Naive thymus-derived CD8-positive, alpha-beta T cell (primary cell): ENCODE results near the gene RNF144A. TPM values are rescaled to one million over a fixed set of nuclear protein-coding genes. Genes with fewer than 3 reads are reported as not detected.

Source experiments
- ATAC-seq, 2 donors: fragments of 150-1000 bp; cut with Tn5 transposase in 1 of 2; sonication (Bioruptor Pico), chemical (Tn5 transposase) in 1 of 2; 1 replicate in 1 of 2; 2 replicates in 1 of 2; pipeline ENCODE4 v1.10.0; 2021; ENCODE audit warnings: mild to moderate bottlenecking in 2 of 2, moderate library complexity in 2 of 2
- POLR2A ChIA-PET: fragments of 350-600 bp; sonication (Branson Sonifier 250); formaldehyde crosslinking; loops from one replicate; lab custom pipeline; 2021; ENCODE audit warnings: antibody characterized with exemption; lab: Charles Lee
- DNase-seq, 10 donors: peaks; one replicate each; pipeline versions ENCODE4 v3.0.0 to v3.0.0-alpha.2; 2020 to 2022
- H3K27ac Mint-ChIP-seq, 10 donors: one replicate each; pipeline ENCODE4 v1.8.0; 2020 to 2022; ENCODE audit warnings: mild to moderate bottlenecking in 10 of 10, mixed read lengths in 10 of 10, moderate library complexity in 4 of 10, inconsistent platforms in 1 of 10
- H3K27me3 Mint-ChIP-seq, 5 donors: one replicate each; pipeline ENCODE4 v1.8.0; 2021 to 2022; ENCODE audit warnings: mixed read lengths in 5 of 5
- H3K36me3 Mint-ChIP-seq, 3 donors: one replicate each; pipeline ENCODE4 v1.8.0; 2020 to 2022; ENCODE audit warnings: mixed read lengths in 3 of 3, mild to moderate bottlenecking in 2 of 3, inconsistent platforms in 1 of 3
- H3K4me1 Mint-ChIP-seq, 4 donors: one replicate each; pipeline ENCODE4 v1.8.0; 2021 to 2022; ENCODE audit warnings: mixed read lengths in 4 of 4
- H3K4me3 Mint-ChIP-seq, 10 donors: one replicate each; pipeline ENCODE4 v1.8.0; 2020 to 2022; ENCODE audit warnings: mild to moderate bottlenecking in 10 of 10, mixed read lengths in 10 of 10, moderate library complexity in 6 of 10, inconsistent platforms in 1 of 10
- H3K9me3 Mint-ChIP-seq, 9 donors: one replicate each; pipeline ENCODE4 v1.8.0; 2020 to 2022; ENCODE audit warnings: mixed read lengths in 9 of 9, mild to moderate bottlenecking in 3 of 9, inconsistent platforms in 1 of 9, moderate library complexity in 1 of 9
- polyA plus RNA-seq, 3 donors: library from polyadenylated mRNA; unstranded; fragments of 300-500 nt; fragmentation: Illumina TruSeq; gene quantifications; one replicate each; pipeline ENCODE4 v1.2.3, GENCODE V29; 2021
- total RNA-seq, 8 experiments: library from RNA in 2 of 8; stranded (reverse) in 2 of 8; gene quantifications; one replicate each; pipeline ENCODE4 v1.2.3 and lab custom pipeline; 2021 to 2026

The RNF144A gene
- total and polyA plus RNA-seq, 5 experiments from 2014 or later = 10.3 to 42.7 (median 15.5) TPM

DNA sequence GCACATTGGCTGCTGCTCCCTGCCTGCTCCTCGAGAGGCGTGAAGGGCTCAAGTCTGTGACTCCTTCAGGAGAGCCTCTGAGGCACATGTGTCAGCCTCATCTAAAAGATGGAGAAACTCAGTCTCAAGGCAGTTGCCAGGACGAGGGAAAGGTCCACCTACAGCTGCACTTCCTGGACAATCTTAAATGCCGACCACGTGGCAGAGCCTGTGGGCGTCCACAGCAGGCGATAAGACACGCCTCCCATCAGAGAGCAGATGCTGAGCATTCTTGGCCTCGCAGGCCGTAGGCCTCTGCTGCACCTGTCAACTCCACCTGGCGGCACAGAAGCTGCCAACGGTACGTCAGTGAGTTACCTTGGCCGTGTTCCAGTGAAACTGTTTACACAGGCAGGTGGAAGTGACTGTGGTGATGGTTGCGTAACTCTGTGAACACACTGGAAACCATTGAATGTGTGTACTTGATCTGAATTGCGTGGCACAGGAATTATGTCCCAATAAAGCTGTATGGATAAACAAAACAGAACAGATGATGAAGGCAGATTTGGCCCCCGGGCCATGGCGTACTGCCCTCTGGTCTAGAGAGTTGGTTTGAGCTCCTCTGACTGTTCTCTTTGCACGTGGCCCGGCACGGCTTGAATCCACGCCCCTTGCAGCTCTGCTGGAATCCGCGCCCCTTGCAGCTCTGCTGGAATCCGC is 114.5 kb downstream of the RNF144A start:
- ATAC-seq (peak; percentile 97 to 98), DNase-seq (peak; percentile 20 to 87 (median 58))
- Mint-ChIP-seq H3K36me3 (peaks cover 0 to 92% (median 19%) of the 10 kb centered on the region in 3 donors), H3K27ac (peak overlapping the region; percentile 24 to 92 (median 86)), H3K4me1 (peaks cover 8 to 14% (median 8%) of the 10 kb centered on the region in 4 donors), H3K4me3 (peak overlapping the region in 1 of 10 donors; percentile 18), H3K27me3 (no peaks in the 10 kb centered on the region), H3K9me3 (no peaks in the 10 kb centered on the region)
- POLR2A ChIA-PET = interaction anchor here (1.0 to 1.5 kb wide), 6 partner anchors 12 to 165 kb away, joined by 3 to 5 read pairs (median 3); no protein-coding TSS in a partner anchor

DNA sequence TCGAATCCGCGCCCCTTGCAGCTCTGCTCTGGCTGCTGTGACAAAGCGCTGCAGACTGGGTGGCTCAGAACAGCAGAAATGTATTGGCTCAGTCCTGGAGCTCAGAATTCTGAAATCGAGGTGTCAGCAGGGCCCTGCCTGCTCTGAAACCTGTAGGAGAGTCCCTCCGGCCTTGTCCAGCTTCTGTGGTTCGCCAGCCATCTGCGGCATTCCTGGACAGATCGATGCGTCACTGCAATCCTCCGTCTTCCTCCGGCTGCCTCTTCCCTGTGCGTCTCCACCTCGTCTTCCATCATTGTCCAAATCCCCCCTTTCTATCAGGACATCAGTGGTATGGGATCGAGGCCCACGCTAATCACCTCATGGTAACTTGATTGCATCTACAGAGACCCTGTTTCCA is 115.2 kb downstream of the RNF144A start:
- no peaks in the 10 kb centered on the region for H3K9me3 Mint-ChIP-seq
- DNase-seq (no peak), ATAC-seq (no peak)
- no peaks in the 10 kb centered on the region for H3K27me3 Mint-ChIP-seq
- peaks cover 8 to 14% (median 8%) of the 10 kb centered on the region in 4 donors for H3K4me1 Mint-ChIP-seq
- POLR2A ChIA-PET = interaction anchor here (1.1 to 1.5 kb wide), 4 partner anchors 12 to 166 kb away, joined by 3 to 5 read pairs (median 4); no protein-coding TSS in a partner anchor
- peak overlapping the region in 7 of 10 donors; percentile 17 to 77 (median 53) for H3K27ac Mint-ChIP-seq
- H3K4me3 Mint-ChIP-seq = no peak overlapping the region
- H3K36me3 Mint-ChIP-seq = peaks cover 0 to 91% (median 15%) of the 10 kb centered on the region in 3 donors

DNA sequence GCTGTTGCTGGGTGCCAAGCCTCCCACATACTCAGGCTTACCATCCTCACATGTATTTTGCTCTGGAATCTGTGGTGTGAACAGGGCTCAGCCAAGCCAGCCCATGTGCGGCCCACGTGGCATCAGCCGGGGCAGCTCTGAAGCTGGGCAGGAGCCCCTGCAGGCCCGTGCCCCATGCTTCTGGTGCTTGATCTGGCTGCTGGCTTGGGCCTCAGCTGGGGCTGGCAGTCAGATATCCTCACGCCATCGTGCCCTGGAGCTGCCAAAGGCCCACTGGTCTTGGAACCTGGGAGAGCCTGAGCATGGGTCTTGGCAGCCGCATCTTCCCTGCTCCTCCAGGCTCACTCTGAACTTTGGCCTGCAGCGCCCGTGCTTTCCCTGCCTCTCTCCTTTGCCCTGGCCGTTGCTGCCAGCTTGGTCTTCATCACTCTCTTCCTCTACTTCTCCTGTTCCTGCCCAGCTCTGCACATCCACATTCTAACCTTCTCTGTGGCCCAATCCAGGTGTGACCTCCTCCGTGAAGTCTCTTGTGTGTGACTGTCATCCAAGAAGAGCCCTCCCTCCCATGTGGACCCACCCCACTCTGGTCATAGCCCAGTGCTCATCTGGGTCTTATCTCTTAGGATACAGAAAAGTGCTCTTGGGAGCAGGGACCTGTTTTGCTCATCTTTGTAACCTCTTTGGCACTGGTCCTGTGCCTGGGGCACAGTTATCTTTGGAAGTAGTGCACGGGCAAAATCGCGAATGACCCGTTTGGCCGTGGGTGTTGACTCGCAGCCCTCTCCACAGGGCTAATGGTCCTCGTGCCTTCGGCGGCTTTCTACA is 116.1 kb downstream of the RNF144A start:
- H3K27me3 Mint-ChIP-seq = no peaks in the 10 kb centered on the region
- ATAC-seq (no peak), DNase-seq (no peak)
- H3K27ac Mint-ChIP-seq = peak overlapping the region in 8 of 10 donors; percentile 17 to 86 (median 48)
- H3K4me3 Mint-ChIP-seq = no peak overlapping the region
- no peaks in the 10 kb centered on the region for H3K9me3 Mint-ChIP-seq
- H3K4me1 Mint-ChIP-seq = peaks cover 7 to 18% (median 10%) of the 10 kb centered on the region in 4 donors
- POLR2A ChIA-PET = no interaction called here
- peaks cover 0 to 86% (median 15%) of the 10 kb centered on the region in 3 donors for H3K36me3 Mint-ChIP-seq

DNA sequence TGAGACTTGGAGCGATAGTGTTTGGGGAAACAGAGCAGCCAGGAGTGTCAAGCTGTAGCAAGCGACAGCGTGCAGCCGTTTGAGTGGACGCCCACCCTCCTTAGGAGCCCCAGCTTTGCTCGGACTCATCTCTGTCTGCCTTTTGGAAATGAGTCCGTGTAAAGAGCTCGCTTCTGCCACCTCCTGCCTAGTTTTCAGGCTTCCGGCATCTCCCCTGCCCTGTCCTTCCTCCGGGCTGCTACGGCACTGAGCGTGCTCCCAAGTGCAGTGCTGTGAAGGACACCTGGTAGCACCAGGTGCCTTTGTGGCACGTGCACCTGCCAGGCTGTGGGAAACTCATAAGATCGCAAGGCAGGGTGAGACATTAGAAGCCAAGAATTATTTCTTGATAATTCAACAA is 117.1 kb downstream of the RNF144A start:
- Mint-ChIP-seq H3K36me3 (peaks cover 0 to 86% (median 15%) of the 10 kb centered on the region in 3 donors), H3K27ac (peak overlapping the region in 7 of 10 donors; percentile 48 to 75 (median 52))
- POLR2A ChIA-PET = interaction anchor here (0.6 kb wide), 1 partner anchor 76 kb away, joined by 3 read pairs; no protein-coding TSS in a partner anchor

DNA sequence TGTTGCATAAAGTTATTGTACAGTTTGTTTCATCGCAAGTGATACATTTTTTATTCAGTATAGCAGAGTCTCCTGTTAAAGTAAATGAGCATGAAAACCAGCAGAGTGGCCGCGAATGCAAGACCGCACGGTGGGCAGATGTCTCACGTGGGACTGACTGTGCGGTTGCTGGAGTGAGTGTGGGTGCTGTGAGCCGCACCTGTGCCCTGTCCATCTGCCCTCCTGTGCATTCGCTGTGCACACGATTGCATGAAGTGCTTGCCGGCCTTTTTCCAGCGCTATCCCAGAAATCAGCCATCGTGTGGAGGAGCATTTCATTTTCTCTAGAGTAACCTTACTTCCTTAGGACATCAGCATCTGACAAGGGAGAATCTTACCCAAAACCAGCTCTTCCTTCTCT is 118.7 kb downstream of the RNF144A start:
- peaks cover 0 to 84% (median 19%) of the 10 kb centered on the region in 3 donors for H3K36me3 Mint-ChIP-seq
- H3K27me3 Mint-ChIP-seq = no peaks in the 10 kb centered on the region
- peaks cover 3 to 21% (median 11%) of the 10 kb centered on the region in 4 donors for H3K4me1 Mint-ChIP-seq
- H3K9me3 Mint-ChIP-seq = no peaks in the 10 kb centered on the region
- ATAC-seq (no peak), DNase-seq (no peak)
- no peak overlapping the region for H3K4me3 Mint-ChIP-seq
- peak overlapping the region in 4 of 10 donors; percentile 24 to 77 (median 58) for H3K27ac Mint-ChIP-seq
- POLR2A ChIA-PET = no interaction called here

More for the DNA sequence above, 117.1 kb downstream of the RNF144A start:
- Mint-ChIP-seq H3K4me1 (peaks cover 3 to 18% (median 11%) of the 10 kb centered on the region in 4 donors), H3K4me3 (no peak overlapping the region), H3K9me3 (no peaks in the 10 kb centered on the region), H3K27me3 (no peaks in the 10 kb centered on the region)
- no peak for DNase-seq
- no peak for ATAC-seq

DNA sequence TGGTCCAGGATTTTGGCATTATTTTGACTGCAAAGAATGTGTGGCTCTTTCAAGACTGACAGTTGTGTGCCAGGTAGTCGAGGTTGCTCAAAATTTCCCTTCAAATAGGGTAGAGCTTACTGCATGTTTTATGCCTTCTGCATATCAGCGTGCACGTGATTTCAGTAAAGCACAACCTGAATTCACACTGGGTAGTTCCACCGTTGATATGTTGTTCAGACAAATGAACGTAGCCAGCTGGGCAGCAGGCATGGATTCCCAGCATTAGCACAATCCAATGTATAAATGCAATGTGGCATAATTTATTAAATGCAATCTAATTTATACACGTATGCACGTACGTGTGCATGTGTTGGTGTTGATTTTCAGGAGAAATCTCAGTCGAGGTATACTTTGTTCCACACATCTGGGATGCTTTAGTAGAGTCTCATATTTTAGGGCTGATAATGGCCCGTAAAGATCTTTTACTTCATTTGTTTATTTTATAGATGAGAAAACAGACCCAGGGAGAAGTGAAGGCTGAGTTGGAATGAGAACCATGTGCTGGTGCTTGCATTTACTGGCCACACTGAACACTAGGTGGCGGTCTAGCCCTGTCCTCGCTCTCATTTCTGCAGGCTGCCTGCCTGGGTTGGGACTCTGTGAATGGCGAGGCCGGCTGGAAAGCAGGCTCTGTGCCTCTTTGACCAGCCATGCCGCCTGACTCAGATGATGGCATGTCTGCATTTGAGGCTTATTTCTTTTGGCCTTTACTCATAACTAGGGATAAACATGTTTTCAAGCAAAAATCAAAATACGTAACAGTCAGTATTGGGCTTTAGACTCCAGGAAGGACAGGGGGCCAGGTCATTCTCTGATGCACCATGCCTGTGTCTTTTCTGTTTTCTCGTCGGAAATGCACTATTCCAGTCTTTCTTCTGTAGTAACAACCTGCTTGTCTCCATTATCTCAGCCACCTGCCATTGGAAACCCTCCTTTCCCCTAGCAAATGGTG is 120.4 kb downstream of the RNF144A start:
- no peaks in the 10 kb centered on the region for H3K27me3 Mint-ChIP-seq
- DNase-seq = peak; percentile 22 to 71 (median 50)
- H3K4me3 Mint-ChIP-seq = no peak overlapping the region
- H3K4me1 Mint-ChIP-seq = peaks cover 0 to 11% (median 4%) of the 10 kb centered on the region in 4 donors
- H3K9me3 Mint-ChIP-seq = no peaks in the 10 kb centered on the region
- peaks cover 0 to 81% (median 11%) of the 10 kb centered on the region in 3 donors for H3K36me3 Mint-ChIP-seq
- peak overlapping the region in 7 of 10 donors; percentile 16 to 75 (median 55) for H3K27ac Mint-ChIP-seq
- POLR2A ChIA-PET = no interaction called here
- peak; percentile 82 to 83 for ATAC-seq

DNA sequence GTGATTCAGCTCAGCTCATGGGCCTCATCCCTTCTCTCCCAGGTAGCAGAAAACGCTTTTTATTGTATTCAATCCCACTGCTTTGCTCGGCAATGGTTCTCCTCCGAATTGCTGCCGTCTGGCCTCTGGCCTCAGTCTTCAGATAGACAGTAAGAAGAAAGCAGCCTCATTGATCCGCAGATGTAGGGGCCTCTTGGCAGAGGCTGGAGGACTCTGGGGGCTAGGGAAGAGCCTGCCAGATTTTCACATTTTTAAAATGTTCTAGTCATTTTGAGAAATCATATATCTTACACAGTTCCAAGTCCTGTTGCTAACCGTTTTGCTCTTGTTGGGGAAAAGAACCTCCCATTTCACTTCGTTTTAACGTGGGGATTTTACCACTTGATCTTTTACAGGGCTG is 123.3 kb downstream of the RNF144A start:
- Mint-ChIP-seq H3K4me3 (no peak overlapping the region), H3K36me3 (peaks cover 0 to 69% (median 17%) of the 10 kb centered on the region in 3 donors), H3K27me3 (no peaks in the 10 kb centered on the region), H3K4me1 (peaks cover 9 to 22% (median 15%) of the 10 kb centered on the region in 4 donors), H3K27ac (peak overlapping the region in 5 of 10 donors; percentile 21 to 80 (median 68)), H3K9me3 (no peaks in the 10 kb centered on the region)
- POLR2A ChIA-PET = no interaction called here
- ATAC-seq (no peak), DNase-seq (no peak)

DNA sequence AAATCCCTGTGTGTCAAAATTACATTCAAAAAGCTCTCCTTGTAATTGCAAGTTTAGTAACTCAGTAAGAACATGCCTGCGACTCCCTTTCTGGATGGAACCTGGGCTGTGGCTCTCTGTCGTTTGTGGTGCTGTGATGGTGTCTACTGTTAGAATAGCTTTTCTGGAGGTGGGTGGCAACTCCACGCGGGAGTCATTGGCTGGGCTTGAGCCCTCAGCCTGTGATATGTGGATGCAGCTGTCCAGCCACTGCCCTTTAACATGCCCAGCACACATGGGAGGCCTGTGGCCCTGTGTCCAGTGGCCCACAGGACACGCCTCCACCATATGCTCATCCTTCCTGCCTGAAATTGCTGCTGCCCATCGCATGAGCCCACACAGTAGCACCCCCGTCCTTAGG is 124.2 kb downstream of the RNF144A start:
- H3K4me3 Mint-ChIP-seq = no peak overlapping the region
- peaks cover 0 to 64% (median 18%) of the 10 kb centered on the region in 3 donors for H3K36me3 Mint-ChIP-seq
- no peaks in the 10 kb centered on the region for H3K27me3 Mint-ChIP-seq
- ATAC-seq = no peak
- no peak for DNase-seq
- POLR2A ChIA-PET = no interaction called here
- no peaks in the 10 kb centered on the region for H3K9me3 Mint-ChIP-seq
- H3K27ac Mint-ChIP-seq = peak overlapping the region in 5 of 10 donors; percentile 31 to 63 (median 52)
- peaks cover 9 to 29% (median 18%) of the 10 kb centered on the region in 4 donors for H3K4me1 Mint-ChIP-seq

DNA sequence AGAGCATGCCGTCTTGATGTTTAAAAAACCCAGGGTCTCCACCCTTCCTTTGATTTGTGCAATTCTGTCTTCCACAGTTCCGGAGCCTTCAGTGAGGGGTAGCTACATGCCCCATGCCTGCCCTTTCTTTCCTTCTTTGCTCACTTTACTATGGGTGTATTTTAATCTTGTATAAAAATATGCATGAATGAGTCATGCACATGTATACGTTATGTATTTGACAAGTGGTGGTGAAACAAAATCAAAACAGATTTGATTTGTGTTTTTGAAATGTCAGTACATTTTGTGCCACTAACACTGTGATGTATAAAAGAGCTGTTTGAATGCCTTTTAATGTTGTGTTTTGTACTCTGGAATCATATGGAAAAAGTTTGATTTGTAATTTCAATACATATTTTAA is 126.5 kb downstream of the RNF144A start:
- POLR2A ChIA-PET = interaction anchor here (1.0 to 2.3 kb wide), 4 partner anchors 12 to 146 kb away, joined by 3 to 7 read pairs (median 5); no protein-coding TSS in a partner anchor
- Mint-ChIP-seq H3K36me3 (peaks cover 5 to 62% (median 27%) of the 10 kb centered on the region in 3 donors), H3K4me3 (no peak overlapping the region), H3K27me3 (peaks cover 0 to 2% (median 0%) of the 10 kb centered on the region in 5 donors), H3K9me3 (no peaks in the 10 kb centered on the region), H3K27ac (peak overlapping the region in 4 of 10 donors; percentile 43 to 57 (median 50)), H3K4me1 (peaks cover 12 to 45% (median 28%) of the 10 kb centered on the region in 4 donors)
- ATAC-seq = no peak
- DNase-seq = no peak

DNA sequence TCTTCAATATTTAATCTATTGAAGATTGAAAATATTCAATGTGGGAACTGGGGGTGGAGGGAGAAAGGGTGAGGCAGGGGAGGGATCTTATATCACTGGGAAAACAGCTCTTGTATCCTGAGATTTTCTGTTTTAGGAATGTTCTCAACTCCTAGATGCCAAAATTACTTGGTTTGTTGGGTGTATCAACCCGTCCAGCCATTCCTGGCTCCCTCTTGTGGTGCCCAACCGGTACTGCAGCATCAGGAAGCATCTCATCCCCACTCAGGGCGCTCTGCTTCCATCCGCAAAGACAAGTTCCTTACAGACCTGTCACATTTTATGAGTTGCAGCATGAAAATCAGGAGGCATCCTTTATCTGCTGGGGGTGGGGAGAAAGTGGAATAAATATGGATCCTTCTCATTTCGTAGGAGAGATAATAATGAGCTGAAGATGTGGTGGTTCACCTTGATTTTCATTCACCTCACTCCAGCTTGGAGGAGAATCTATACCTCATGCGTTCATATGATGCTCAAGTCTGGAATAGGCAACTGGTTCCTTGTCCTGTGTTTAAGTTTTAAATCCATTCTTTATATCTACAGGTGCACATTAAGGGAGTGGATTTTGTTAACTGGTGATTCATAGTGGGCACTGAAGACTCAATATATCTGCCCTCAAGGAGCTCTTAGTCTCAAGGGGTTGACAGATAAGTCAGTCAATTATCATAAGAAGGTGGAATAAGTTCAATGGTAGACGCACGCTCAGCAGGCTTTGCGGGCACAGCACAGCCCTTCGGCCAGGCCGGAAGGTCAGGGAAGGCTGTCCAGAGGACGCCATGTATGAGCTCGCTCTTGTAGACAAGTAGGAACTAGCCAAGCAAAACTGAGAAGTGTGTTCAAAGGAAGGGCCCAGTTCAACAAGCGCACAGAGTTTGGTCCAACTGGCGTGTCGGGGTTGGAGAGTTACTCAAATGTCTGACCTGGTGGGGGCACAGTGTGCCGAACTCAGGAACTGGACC is 127.3 kb downstream of the RNF144A start:
- Mint-ChIP-seq H3K9me3 (no peaks in the 10 kb centered on the region), H3K36me3 (peaks cover 5 to 59% (median 31%) of the 10 kb centered on the region in 3 donors), H3K4me1 (peaks cover 12 to 48% (median 33%) of the 10 kb centered on the region in 4 donors), H3K4me3 (no peak overlapping the region), H3K27ac (peak overlapping the region in 7 of 10 donors; percentile 14 to 83 (median 50)), H3K27me3 (peaks cover 0 to 2% (median 0%) of the 10 kb centered on the region in 5 donors)
- DNase-seq (peak; percentile 36 to 77 (median 62)), ATAC-seq (peak; percentile 77 to 78)
- POLR2A ChIA-PET = interaction anchor here (1.0 to 2.3 kb wide), 4 partner anchors 12 to 147 kb away, joined by 3 to 7 read pairs (median 5); no protein-coding TSS in a partner anchor
